ENCODE data around the gene SERINC3. TPM values are rescaled to one million over a fixed set of nuclear protein-coding genes. Genes with fewer than 3 reads are reported as not detected.

The SERINC3 gene
- total RNA-seq, 2 experiments from 2014 or later, result 39.5 to 40.2 TPM

DNA sequence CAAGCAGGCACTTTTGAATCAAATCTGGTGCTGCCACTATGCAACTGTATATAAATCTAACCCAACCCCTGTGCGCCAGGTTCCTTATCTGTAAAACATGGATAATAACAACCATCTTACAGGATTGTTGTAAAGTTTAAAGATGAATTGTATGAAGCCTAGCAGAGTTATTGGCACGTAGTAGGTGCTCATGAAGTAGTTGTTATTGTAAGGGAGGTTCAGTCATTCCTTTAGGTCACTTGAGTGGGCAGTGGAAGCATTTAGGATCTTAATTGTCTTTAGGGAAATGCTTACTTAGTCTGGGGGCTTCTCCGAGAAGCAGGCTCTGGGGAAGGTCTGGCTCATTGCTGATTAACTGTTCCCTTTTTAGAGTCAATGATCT, 30.7 kb upstream of the SERINC3 start:
- H3K36me3 Mint-ChIP-seq (ENCODE audit: low read depth), result no peaks in the 10 kb centered on the region

DNA sequence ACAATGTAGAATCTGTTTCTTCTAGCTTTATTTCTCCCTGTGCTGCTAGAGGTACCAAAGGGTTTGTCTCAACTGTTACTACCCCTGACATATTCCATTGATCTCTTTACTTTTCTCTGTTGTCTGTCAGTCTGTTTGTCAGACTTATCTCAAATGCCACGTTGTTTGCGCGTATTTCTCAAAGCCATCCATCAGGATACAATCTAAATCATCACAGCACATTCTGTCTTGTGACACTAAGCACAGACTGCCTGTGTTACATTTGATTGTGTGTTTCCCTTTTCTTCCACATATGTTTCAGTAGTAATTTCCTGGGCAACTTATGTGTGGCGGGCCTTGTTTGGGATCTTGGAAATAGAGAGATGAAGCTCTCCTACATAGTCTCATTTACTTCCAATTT, 30.2 kb upstream of the SERINC3 start:
- Histone ChIP-seq H3K4me3 (ENCODE audit: low read length) (no peak overlapping the region), H3K4me1 (ENCODE audit: insufficient read depth, low read length) (no peaks in the 10 kb centered on the region), H3K36me3 (ENCODE audit: insufficient read depth, low read length) (no peaks in the 10 kb centered on the region), H3K27me3 (ENCODE audit: control insufficient read depth in 1 of 2, insufficient read depth in 2 of 2, low read length in 2 of 2) (no peaks in the 10 kb centered on the region), H3K9me3 (ENCODE audit: control insufficient read depth in 1 of 2, insufficient read depth in 1 of 2, low read length in 2 of 2) (no peaks in the 10 kb centered on the region), H3K27ac (ENCODE audit: low read depth in 1 of 2, low read length in 2 of 2) (no peak overlapping the region)
- Mint-ChIP-seq H3K27ac (no peak overlapping the region), H3K36me3 (ENCODE audit: low read depth) (no peaks in the 10 kb centered on the region), H3K27me3 (no peaks in the 10 kb centered on the region), H3K4me1 (ENCODE audit: low read depth) (peaks cover 9% of the 10 kb centered on the region), H3K9me3 (no peaks in the 10 kb centered on the region), H3K4me3 (no peak overlapping the region)
- ATAC-seq (ENCODE audit: poor library complexity) (no peak), DNase-seq (no peak)
- ChIA-PET POLR2A (no interaction called here), CTCF (interaction anchor here (1.4 kb wide), 1 partner anchor 30 kb away, joined by 5 read pairs; the partner anchor contains the start of gene SERINC3)
- intact Hi-C loops (cut with DNase I, micrococcal nuclease), result no loop called here
- TF ChIP-seq, protein P1, sequence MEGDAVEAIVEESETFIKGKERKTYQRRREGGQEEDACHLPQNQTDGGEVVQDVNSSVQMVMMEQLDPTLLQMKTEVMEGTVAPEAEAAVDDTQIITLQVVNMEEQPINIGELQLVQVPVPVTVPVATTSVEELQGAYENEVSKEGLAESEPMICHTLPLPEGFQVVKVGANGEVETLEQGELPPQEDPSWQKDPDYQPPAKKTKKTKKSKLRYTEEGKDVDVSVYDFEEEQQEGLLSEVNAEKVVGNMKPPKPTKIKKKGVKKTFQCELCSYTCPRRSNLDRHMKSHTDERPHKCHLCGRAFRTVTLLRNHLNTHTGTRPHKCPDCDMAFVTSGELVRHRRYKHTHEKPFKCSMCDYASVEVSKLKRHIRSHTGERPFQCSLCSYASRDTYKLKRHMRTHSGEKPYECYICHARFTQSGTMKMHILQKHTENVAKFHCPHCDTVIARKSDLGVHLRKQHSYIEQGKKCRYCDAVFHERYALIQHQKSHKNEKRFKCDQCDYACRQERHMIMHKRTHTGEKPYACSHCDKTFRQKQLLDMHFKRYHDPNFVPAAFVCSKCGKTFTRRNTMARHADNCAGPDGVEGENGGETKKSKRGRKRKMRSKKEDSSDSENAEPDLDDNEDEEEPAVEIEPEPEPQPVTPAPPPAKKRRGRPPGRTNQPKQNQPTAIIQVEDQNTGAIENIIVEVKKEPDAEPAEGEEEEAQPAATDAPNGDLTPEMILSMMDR (IDR thresholded peaks at IDR 0.05), result no peak

More for the DNA sequence above, 30.7 kb upstream of the SERINC3 start:
- peaks cover 9% of the 10 kb centered on the region for H3K4me1 Mint-ChIP-seq (ENCODE audit: low read depth)
- Histone ChIP-seq H3K4me3 (ENCODE audit: low read length) (no peak overlapping the region), H3K9me3 (ENCODE audit: control insufficient read depth in 1 of 2, insufficient read depth in 1 of 2, low read length in 2 of 2) (no peaks in the 10 kb centered on the region), H3K27me3 (ENCODE audit: control insufficient read depth in 1 of 2, insufficient read depth in 2 of 2, low read length in 2 of 2) (no peaks in the 10 kb centered on the region), H3K4me1 (ENCODE audit: insufficient read depth, low read length) (no peaks in the 10 kb centered on the region), H3K27ac (ENCODE audit: low read depth in 1 of 2, low read length in 2 of 2) (no peak overlapping the region), H3K36me3 (ENCODE audit: insufficient read depth, low read length) (no peaks in the 10 kb centered on the region)
- intact Hi-C loops (cut with DNase I, micrococcal nuclease), result no loop called here
- no peaks in the 10 kb centered on the region for H3K9me3 Mint-ChIP-seq
- peak overlapping the region; percentile 52 for H3K27ac Mint-ChIP-seq
- H3K27me3 Mint-ChIP-seq, result no peaks in the 10 kb centered on the region
- TF ChIP-seq, protein P1 (IDR thresholded peaks at IDR 0.05), result no peak
- no peak for DNase-seq
- ChIA-PET POLR2A (no interaction called here), CTCF (interaction anchor here (1.4 kb wide), 1 partner anchor 31 kb away, joined by 5 read pairs; the partner anchor contains the start of gene SERINC3)
- H3K4me3 Mint-ChIP-seq, result no peak overlapping the region
- no peak for ATAC-seq (ENCODE audit: poor library complexity)

- Mint-ChIP-seq H3K4me1 (ENCODE audit: low read depth) (peaks cover 9% of the 10 kb centered on the region), H3K27ac (no peak overlapping the region), H3K27me3 (no peaks in the 10 kb centered on the region), H3K4me3 (no peak overlapping the region), H3K36me3 (ENCODE audit: low read depth) (no peaks in the 10 kb centered on the region), H3K9me3 (no peaks in the 10 kb centered on the region)
- ChIA-PET POLR2A (no interaction called here), CTCF (interaction anchor here (0.9 kb wide), 2 partner anchors 27 to 330 kb away, joined by 3 read pairs; no protein-coding TSS in a partner anchor)
- DNase-seq, result no peak
- H3K27ac ChIP-seq (ENCODE audit: low read depth in 1 of 2, low read length in 2 of 2), result no peak overlapping the region
- ATAC-seq (ENCODE audit: poor library complexity), result no peak
- H3K36me3 ChIP-seq (ENCODE audit: insufficient read depth, low read length), result no peaks in the 10 kb centered on the region
- TF ChIP-seq, protein P1 (IDR thresholded peaks at IDR 0.05), result no peak
- H3K9me3 ChIP-seq (ENCODE audit: control insufficient read depth in 1 of 2, insufficient read depth in 1 of 2, low read length in 2 of 2), result no peaks in the 10 kb centered on the region
- no peak overlapping the region for H3K4me3 ChIP-seq (ENCODE audit: low read length)
- intact Hi-C loops (cut with DNase I, micrococcal nuclease), result no loop called here
- H3K4me1 ChIP-seq (ENCODE audit: insufficient read depth, low read length), result no peaks in the 10 kb centered on the region
- no peaks in the 10 kb centered on the region for H3K27me3 ChIP-seq (ENCODE audit: control insufficient read depth in 1 of 2, insufficient read depth in 2 of 2, low read length in 2 of 2)
Observed at GRCh38 chr20:44549123-44549522, 27.3 kb upstream of the SERINC3 start.
